NB4 (cell line): ENCODE measurements around the gene CCDC87.
"Not testable (repeated sequence)": the region's sequence is repeated elsewhere in the genome, so short reads cannot be mapped to it uniquely, and the experiment has no call there.

ENCODE experiments used
- DNase-seq: peaks from one replicate; pipeline ENCODE4 v3.0.0; 2010; ENCODE audit warnings: low read depth
- H3K4me3 ChIP-seq: one replicate; pipeline ENCODE4 v1.5.1; 2011; ENCODE audit warnings: mild to moderate bottlenecking, low read depth, low read length, moderate library complexity
- CTCF ChIP-seq: IDR thresholded peaks from one replicate; pipeline ENCODE4 v1.5.1; 2012; ENCODE audit warnings: low read depth, low read length
- MYC ChIP-seq: IDR thresholded peaks from 2 replicates; pipeline ENCODE4 v1.6.1; 2011; ENCODE audit warnings: low read depth, low read length
- POLR2A ChIP-seq: IDR thresholded peaks from 2 replicates; pipeline ENCODE4 v1.6.1; 2011; ENCODE audit warnings: mild to moderate bottlenecking; ENCODE audit not compliant: insufficient read length; ENCODE audit errors: extremely low read depth
- TF ChIP-seq, protein P1 (sequence below): IDR thresholded peaks from 2 replicates; pipeline ENCODE4 v1.6.1; 2011; ENCODE audit warnings: low read depth, low read length

The CCDC87 gene, protein sequence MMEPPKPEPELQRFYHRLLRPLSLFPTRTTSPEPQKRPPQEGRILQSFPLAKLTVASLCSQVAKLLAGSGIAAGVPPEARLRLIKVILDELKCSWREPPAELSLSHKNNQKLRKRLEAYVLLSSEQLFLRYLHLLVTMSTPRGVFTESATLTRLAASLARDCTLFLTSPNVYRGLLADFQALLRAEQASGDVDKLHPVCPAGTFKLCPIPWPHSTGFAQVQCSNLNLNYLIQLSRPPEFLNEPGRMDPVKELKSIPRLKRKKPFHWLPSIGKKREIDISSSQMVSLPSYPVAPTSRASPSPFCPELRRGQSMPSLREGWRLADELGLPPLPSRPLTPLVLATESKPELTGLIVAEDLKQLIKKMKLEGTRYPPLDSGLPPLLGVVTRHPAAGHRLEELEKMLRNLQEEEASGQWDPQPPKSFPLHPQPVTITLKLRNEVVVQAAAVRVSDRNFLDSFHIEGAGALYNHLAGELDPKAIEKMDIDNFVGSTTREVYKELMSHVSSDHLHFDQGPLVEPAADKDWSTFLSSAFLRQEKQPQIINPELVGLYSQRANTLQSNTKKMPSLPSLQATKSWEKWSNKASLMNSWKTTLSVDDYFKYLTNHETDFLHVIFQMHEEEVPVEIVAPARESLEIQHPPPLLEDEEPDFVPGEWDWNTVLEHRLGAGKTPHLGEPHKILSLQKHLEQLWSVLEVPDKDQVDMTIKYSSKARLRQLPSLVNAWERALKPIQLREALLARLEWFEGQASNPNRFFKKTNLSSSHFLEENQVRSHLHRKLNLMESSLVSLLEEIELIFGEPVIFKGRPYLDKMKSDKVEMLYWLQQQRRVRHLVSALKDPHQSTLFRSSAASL

DNA sequence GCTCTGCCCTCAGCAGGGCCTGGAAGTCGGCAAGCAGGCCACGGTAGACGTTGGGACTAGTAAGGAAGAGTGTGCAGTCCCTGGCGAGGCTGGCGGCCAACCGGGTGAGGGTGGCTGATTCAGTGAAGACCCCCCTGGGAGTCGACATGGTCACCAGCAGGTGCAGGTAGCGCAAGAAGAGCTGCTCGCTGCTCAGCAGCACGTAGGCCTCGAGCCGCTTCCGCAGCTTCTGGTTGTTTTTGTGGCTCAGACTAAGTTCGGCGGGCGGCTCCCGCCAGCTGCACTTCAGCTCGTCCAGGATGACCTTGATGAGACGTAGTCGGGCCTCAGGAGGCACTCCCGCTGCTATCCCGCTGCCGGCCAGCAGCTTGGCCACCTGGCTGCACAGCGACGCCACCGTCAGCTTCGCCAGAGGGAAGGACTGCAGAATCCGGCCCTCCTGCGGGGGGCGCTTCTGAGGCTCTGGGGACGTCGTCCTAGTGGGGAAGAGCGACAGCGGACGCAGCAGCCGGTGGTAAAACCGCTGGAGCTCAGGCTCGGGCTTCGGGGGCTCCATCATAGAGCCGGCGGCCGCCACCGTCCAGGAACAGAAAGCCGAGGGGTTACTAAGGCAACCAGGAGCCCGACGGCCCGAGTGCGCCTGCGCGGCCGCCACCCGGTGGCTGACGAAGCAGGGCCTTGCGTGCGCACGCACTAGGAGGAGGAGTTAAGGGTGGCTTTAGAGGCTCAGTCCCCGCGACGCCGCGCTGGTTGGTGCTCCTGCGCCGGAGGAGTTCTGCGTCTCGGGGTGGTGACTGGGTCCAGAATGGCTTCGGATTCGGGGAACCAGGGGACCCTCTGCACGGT, at the start of gene CCDC87, which contains the start of gene CCS:
TSS of gene CCDC87 (minus strand) at position 607 of the 846 bp plus-strand sequence. CDS start at position 559, 48 bp downstream.
TSS of gene CCS (plus strand) at position 729 of the 846 bp plus-strand sequence. CDS start at position 806, 77 bp downstream.
- H3K4me3 ChIP-seq: peak within 1 kb of the TSS; percentile 79
- TF ChIP-seq POLR2A: peak; percentile 97
- TF ChIP-seq MYC: peak; percentile 18; the same call in 1 of the 2 replicates
- TF ChIP-seq, protein P1, sequence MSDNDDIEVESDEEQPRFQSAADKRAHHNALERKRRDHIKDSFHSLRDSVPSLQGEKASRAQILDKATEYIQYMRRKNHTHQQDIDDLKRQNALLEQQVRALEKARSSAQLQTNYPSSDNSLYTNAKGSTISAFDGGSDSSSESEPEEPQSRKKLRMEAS: peak; percentile 32; the same call in 1 of the 2 replicates
- TF ChIP-seq CTCF: peak; percentile 64
- DNase-seq: peak; percentile 96

- TF ChIP-seq MYC: no peak
- TF ChIP-seq, protein P1: no peak
- no peak for TF ChIP-seq CTCF
- TF ChIP-seq POLR2A: no peak
- peak overlapping the region; percentile 95 for H3K4me3 ChIP-seq
Measured at GRCh38 chr11:66641834-66642233, 49.0 kb upstream of the CCDC87 start.

DNA sequence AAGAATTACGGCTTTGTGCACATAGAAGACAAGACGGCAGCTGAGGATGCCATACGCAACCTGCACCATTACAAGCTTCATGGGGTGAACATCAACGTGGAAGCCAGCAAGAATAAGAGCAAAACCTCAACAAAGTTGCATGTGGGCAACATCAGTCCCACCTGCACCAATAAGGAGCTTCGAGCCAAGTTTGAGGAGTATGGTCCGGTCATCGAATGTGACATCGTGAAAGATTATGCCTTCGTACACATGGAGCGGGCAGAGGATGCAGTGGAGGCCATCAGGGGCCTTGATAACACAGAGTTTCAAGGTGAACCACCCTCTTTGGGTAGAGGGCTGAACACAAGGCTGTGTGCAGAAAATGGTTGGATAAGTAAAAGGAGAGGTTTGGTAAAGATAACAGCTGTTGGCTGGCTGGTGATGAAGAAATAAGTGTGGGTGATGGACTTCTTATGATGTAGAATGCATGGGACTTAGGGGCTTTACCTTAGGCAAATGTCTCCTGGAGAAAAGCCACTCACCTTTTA, 47.0 kb upstream of the CCDC87 start:
- DNase-seq: not testable (repeated sequence)

More at GRCh38 chr11:66641834-66642233, 49.0 kb upstream of the CCDC87 start:
- DNase-seq: no peak

GRCh38 chr11:66639066-66639813, 46.4 kb upstream of the CCDC87 start:
- TF ChIP-seq CTCF (no peak), MYC (no peak), POLR2A (no peak)
- TF ChIP-seq, protein P1: no peak
- peak overlapping the region; percentile 95 for H3K4me3 ChIP-seq
- peak; percentile 49 for DNase-seq

More for the DNA sequence above, 47.0 kb upstream of the CCDC87 start:
- peak overlapping the region; percentile 95 for H3K4me3 ChIP-seq

DNA sequence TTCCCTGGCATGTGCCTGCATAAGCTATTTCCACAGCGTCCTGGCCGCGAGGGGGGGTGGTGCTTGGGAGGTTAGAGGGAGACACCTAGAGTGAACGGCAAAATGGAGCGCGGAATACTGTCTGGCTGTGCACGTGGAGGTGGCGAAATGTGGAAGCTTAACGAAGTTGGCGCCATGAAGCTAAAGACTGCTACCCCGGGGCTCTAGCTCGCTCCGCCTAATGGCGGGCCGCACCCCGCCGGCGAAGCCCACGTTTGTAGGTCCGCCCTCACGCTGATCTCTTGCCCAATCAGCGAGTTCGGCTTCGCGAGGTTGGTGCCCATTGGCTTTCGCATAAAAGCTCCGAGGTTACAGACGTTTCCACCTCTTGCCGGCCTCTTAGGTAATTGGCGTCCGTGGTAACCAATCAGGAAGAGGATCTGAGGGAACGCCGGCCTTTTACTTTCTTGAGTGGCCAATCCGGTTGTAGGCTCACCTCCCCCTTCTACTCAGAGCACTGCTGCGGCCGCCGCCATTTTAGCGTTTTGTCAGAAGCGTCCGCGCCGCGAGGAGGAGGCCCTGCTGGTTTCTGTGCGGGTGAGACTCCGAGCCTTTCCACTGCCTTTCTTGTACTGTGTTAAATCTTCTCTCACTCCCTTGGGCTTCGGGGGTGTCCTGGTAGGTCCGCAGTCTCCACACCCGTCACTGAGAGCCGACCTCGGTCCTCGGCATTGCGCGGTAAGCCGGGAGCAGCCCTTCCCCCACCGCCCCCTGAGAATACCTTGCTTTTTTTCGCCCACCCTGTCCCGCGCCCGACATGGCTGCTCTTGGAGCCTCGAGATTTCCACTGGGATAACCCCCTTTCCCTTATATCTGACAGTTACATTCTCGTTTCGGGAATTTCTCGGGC, 45.6 kb upstream of the CCDC87 start, which contains the start of gene RBM4:
TSS of gene RBM4 (plus strand) at position 527 of the 889 bp plus-strand sequence. CDS start 1,009 bp downstream, outside the sequence.
- TF ChIP-seq POLR2A (peak; percentile 84), MYC (peak; percentile 96), CTCF (no peak)
- TF ChIP-seq, protein P1: peak; percentile 96

More for the DNA sequence above, 45.6 kb upstream of the CCDC87 start, which contains the start of gene RBM4:
- H3K4me3 ChIP-seq: peak within 1 kb of the TSS; percentile 95
- peak; percentile 100 for DNase-seq
